IPS-NIHi7 (cell line): ENCODE measurements around the gene DSCAML1.

Experiments used
- DNase-seq: peaks from one replicate; pipeline ENCODE4 v3.0.0; 2012; ENCODE audit warnings: mixed read lengths; ENCODE audit errors: extremely low spot score

Gene DSCAML1

GRCh38 chr11:117453886-117454563 is 343.0 kb downstream of the DSCAML1 start:
- no peak for DNase-seq

GRCh38 chr11:117449111-117449693 is 347.8 kb downstream of the DSCAML1 start:
- no peak for DNase-seq

- DNase-seq: no peak
Measured at GRCh38 chr11:117444711-117445658, 352.0 kb downstream of the DSCAML1 start.

GRCh38 chr11:117444256-117444655 is 352.8 kb downstream of the DSCAML1 start:
- DNase-seq: no peak

- peak; percentile 94 for DNase-seq
Measured at GRCh38 chr11:117443266-117444186, 353.5 kb downstream of the DSCAML1 start.

- no peak for DNase-seq
Measured at GRCh38 chr11:117442869-117443239, 354.2 kb downstream of the DSCAML1 start.

- no peak for DNase-seq
Measured at GRCh38 chr11:117442049-117442868, 354.8 kb downstream of the DSCAML1 start.

GRCh38 chr11:117441146-117441975 is 355.7 kb downstream of the DSCAML1 start:
- no peak for DNase-seq

GRCh38 chr11:117440258-117440657 is 356.8 kb downstream of the DSCAML1 start:
- no peak for DNase-seq

GRCh38 chr11:117439256-117439655 is 357.8 kb downstream of the DSCAML1 start:
- DNase-seq: no peak

GRCh38 chr11:117438371-117439000 is 358.5 kb downstream of the DSCAML1 start:
- no peak for DNase-seq

- DNase-seq: no peak
Measured at GRCh38 chr11:117437791-117438130, 359.3 kb downstream of the DSCAML1 start.

- DNase-seq: no peak
Measured at GRCh38 chr11:117437041-117437790, 359.8 kb downstream of the DSCAML1 start.

- no peak for DNase-seq
Measured at GRCh38 chr11:117435326-117435725, 361.7 kb downstream of the DSCAML1 start.

- no peak for DNase-seq
Measured at GRCh38 chr11:117434481-117434880, 362.5 kb downstream of the DSCAML1 start.

GRCh38 chr11:117433717-117434116 is 363.3 kb downstream of the DSCAML1 start:
- DNase-seq: no peak

GRCh38 chr11:117431436-117431835 is 365.6 kb downstream of the DSCAML1 start:
- no peak for DNase-seq

GRCh38 chr11:117430293-117430955 is 366.6 kb downstream of the DSCAML1 start:
- no peak for DNase-seq
